Activated CD4-positive, alpha-beta T cell treated with anti-CD3 and anti-CD28 coated beads, Interleukin-2, amount 50 U/mL, for 16 hours (primary cell): ENCODE results near the gene LMNA.

Source experiments
- DNase-seq: peaks from one replicate; pipeline ENCODE4 v3.0.0-alpha.2; 2020

The LMNA gene

DNA sequence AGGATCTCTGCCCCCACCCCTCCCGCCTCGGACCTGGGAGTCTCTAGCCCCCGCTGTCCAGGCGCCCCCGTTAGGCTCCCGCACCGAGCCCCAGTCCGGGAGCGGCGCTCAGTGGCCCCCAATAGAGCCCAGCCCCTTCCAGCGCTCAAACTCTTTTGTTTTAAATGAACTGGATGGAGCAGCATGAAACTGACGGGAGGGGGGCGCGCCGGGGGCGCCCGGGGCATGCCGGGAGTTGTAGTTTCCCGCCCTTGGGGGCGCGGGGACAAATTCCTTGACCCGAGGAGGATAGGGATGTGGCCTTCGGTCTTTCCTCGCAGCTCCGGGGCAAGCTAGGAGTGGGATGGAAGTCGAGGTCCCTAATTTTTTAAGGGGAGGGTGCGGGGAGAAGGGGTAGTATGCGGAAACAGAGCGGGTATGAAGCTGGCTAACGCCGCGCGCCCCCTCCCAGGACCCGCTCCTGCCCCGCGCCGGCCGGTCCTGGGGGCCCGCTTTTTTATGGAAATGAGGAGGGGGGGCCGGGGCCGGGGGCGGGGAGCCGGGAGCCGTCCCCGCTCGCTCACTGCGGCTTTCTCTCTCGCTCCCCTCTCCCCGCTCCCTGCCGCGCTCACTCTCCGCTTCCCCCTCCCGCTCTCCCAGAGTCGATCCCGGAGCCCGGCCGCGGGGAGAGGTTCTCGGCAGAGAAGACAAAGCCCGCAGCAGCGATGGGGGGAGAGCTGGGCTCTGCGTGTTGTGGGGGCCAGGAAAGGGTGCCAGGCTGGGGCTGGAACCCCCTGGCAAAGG, 32.0 kb upstream of the LMNA start, which contains the start of gene MEX3A:
MEX3A (minus strand) TSS at position 157 of the 783 bp plus-strand sequence. CDS start 467 bp downstream, outside the sequence.
- peak; percentile 61 for DNase-seq

DNA sequence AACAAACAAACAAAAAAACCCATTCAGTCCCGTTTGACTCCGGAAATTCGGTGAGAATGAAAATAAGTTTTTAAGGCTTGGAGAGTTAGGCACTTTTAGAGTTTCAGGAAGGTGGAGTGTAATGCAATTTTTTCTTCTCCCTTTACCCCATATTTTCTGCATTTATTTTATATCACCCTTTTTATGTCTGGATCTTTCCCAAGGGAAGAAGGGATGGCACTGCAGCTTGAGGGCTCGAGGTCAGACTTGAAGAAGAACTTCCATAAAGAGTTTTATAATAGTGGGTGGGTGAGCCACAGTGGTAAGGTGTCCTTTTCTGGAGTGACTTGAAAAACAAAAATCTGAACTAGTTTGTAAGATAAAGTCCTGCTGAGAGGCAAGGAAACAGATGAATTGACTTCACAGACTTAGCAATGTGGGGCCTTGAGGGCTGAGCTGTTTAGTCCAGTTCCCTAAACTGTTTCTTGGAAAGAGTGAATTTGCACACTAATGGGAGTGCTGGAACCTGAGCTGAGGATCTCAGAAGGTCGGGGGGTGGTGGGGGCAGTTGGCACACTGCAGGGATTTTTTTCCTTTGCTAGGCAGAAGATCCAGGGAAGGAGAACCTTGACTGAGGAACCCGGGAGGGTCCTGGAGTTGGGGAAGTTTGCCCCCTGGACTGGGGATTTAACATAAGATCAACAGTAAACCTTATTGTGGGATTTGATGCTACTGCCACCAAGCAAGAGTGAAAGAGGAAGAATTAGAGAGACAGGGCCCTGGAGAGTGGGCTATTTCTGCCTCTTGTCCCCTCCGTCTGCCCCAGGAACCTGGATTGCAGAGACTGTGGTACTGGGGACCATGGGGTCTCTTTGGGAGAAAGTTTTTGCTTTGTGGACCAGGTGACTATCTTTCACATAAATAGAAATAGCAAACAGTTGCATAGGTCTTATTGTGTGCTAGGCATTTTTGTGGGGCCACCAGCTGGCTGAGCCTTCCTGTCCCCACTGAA, 30.4 kb upstream of the LMNA start:
- no peak for DNase-seq

GRCh38 chr1:156086256-156086662, 28.3 kb upstream of the LMNA start:
- no peak for DNase-seq

DNA sequence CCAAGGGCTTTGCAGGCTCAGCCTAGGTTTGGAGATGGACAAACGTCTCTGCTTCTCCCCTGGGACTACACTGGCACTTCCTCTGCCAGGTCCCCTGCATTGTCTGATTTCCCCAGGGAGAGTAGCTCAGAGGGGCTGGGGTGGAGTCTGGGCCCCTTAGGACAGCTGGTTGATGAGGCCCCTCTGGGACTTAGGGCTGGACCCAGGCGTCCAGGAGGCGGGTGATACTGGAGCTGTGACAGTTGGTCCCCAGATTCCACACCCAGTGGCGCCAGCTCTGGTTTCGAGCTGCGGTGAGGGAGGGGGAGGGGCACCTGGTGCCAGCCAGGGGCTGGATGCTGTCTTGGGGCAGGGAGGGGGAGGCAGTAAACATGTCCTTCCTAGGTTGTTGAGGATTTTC, 24.8 kb upstream of the LMNA start:
- no peak for DNase-seq

DNA sequence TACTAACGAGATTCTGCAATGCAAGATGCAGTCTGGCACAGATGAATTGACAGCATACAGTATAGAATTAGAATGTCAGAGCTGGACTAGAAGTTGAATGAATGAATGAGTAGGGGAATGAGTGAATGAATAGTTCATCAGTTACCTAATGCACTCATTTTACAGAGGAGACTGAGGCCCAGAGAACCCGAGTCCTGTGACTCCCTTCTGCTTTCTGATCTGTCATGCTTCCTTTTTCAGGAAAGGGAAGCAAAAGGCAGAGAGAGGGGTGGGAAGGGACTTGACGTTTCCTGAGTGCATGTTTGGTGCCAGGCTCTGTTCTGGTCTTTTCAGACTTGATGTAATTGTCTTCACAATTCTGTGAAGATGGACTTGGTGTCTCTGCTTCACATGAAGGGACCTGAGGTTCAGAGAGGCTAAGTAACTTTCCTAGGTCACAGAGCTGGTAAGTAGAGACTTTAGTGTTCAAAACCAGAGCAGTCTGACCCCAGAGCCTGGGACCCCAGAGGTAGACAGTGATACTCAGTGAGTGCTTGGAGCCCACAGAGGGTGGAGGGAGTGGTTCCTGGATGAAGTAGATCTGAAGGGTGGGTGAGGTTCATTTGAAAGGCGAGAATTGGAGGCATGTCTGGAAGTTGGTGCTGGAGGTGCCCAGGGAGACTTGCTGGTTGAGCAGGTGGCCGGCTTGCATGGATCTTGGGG, 24.2 kb upstream of the LMNA start:
- DNase-seq, result no peak

DNA sequence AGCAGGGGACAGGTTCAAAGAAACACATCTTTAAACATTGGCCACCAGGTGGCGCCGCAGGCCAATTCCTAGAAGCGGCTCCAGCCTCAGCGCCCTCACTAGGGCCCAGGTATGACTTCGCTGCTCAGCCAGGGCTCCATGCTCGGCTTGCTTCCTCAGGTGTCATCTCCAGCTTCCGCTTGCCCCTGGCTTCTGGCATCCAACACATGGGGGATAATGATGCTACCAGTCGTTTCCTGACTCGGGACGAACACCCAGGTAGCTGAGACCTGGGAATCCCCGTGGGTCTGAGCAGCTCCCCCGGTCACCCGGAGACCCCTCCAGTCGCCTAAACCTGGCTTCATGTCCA, 23.7 kb upstream of the LMNA start:
- peak; percentile 91 for DNase-seq

GRCh38 chr1:156091610-156092009, 22.9 kb upstream of the LMNA start:
- no peak for DNase-seq

DNA sequence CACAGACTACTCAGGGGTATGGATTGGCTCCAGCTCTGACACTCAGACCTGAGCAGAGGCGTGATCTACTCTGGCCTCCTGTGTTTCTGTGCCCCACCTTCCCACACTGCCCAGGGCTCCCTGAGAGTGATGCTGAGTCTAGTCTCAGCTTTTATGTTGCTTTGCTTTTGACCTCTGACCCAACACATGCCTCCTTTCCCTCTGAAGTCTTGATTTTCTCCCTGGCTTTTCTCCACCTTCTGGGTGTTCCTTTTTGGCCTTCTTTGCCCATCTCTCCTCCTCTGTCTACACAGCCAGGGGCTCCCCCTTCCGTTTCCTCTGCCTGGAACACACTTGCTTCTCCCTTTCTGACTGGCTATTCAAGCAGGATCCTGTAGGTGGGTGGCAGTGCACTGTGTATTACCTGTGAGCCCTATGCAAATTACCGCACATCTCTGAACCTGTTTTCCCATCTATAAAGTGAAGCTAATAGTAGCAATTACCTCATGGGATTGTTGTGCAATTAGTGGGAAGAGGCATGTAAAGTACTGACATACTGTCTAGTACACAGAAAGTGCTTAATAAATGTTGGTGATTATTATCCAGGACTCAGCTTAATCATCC, 18.5 kb upstream of the LMNA start:
- DNase-seq, result peak; percentile 49

DNA sequence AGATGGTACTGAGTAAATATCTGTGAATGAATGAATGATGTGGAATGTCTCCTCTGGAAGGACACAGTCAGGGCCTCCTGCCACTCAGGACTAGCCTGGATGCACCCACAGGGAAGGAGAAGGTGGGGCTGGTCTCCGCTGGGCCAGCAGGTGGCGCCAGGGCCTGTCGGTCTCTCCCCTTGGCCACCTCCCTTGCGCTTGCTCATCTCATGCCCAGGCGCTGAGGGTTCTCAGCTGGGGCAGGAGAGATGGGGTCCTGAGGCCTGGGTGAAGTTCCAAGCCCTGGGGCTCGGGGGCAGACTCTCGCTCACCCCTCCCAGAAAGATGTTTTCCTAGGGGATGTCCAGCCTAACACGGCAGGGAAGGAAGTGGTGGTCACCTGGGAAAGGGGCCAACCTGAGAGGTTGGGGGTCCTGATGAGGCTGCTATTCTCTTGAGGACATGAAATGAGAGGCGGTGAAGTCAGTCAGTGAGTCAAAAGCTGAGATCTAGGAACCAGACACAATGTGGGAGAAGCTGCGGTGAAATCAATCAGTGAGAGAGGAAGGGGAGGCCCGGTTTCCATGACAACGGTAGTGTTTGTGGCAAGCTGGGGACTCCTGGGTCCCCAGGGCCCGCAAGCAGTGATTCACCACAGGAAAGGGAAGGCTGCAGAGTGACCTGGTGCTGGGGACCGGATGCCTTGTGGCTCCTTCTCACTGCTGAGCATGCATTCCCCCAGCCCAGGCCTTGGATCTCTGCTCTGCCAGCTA, 17.7 kb upstream of the LMNA start:
- peak; percentile 99 for DNase-seq

DNA sequence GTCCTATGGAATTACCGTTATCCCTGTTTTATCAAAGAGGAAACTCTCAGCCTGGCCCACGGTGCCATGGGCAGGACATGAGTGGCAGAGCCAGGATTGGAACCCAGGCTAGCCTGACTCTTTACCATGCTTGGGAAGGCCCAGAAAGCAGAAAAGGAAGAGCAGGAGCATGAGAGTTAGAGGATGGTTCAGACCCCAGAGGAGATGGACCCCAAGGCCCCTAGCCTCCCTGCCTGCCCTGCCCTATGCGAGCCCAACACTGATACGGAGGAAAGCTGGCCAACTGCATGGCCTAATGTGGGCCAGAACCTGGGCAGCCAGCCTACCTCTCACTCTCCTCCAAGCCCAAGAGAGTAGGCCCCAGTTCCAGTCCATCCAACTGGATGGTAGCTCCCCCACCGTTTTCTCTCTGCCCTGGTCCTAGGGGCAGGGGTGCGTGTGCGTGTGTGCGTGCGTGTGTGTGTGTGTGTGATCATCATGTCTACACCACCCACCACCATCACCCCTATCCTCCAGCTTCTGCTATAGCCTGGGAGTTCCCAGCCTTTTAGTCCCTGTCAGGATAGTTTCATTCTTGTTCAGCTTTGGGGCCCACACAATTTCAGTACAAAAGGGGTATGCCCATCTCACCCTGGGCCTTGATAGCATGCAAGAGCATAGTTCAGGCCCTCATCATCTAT, 16.9 kb upstream of the LMNA start:
- DNase-seq, result peak; percentile 79

GRCh38 chr1:156098784-156099183, 15.7 kb upstream of the LMNA start:
- DNase-seq, result no peak

DNA sequence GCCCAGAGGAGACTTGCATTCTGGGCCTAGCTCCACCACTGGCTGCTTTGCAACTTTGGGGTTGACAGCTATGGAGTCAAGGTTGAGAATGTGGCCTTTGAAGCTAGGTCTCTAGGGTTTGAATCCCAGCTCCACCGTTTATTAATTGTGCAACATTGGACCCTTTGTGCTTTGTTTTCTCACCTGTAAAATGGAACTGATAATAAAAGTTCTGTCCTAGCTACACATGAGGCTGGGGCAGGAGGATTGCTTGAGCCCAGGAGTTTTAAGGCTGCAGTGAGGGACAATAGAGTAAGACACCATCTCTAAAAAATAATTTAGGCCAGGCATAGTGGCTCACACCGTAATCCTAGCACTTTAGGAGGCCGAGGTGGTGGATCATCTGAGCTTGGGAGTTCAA, 15.2 kb upstream of the LMNA start:
- no peak for DNase-seq

- no peak for DNase-seq
These were observed 14.1 kb upstream of the LMNA start for GRCh38 chr1:156100205-156100995.

GRCh38 chr1:156101880-156102279, 12.6 kb upstream of the LMNA start:
- DNase-seq, result no peak

- no peak for DNase-seq
These were observed 11.6 kb upstream of the LMNA start for GRCh38 chr1:156102633-156103511.

DNA sequence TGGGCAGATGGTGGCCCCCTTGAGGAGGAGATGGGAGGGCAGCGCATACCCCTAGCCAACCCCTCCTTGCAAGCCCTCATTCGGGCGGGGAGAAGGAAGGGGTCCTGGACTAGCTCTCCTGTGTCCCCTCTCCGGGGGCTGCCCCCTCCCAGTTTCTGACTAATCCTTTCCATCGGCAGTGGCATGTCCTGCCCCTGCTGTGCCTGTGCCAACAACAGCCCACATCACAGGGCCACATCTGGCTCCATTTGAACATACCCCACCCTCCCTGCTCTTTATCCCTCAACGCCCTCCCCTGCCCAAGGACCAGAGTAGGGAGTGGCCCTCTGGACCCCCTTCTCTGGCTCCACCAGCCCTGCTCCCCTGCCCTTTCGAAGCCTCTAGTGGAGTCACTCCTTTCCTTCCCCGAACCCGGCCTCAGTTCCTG, 11.0 kb upstream of the LMNA start:
- DNase-seq, result no peak

DNA sequence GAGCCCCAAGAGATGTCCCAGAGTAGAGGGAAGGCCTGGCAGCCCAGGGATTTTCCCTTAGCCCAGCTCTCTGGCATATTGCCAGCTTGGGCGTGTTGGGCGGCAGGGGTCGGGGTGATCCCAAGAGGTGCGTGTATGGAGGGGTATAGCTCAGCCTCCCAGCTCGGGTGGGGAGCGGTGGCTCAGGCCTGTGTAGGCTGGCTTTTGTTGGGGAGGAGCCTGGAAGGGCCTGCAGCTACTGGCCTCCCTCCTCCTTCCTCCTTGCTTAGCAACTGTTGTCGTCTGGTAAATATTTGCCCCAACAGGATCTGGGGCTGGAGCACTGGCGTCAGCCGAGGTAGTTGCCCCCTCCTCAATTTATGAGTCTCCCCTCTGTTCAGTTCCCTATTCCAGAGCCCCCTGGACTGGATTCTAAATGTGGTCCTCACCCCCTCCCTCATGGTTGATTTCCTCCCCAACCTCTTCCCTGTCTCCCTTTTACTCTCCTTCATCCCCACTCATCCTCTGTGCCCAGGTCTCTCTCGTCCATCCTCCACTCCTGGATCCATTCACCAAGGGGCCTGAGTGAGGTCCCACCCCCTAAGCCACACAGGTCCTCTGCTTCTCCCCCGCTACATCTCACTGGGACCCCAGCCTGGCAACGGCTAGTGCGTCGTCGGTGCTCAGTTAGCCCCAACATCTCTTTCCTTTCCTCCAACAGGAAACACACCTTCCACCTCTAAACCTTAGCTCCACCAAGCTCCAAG, 10.3 kb upstream of the LMNA start:
- DNase-seq, result peak; percentile 69
